ENCODE results near the gene OPN3. TPM values are rescaled to one million over a fixed set of nuclear protein-coding genes. Genes with fewer than 3 reads are reported as not detected.

The OPN3 gene
- total and polyA plus RNA-seq, 2 donors (not counting 1 experiment from before 2014, with no cell fraction given), result 21.0 to 29.6 TPM

GRCh38 chr1:241675983-241676382 is 35.8 kb upstream of the OPN3 start:
- Histone ChIP-seq H4K20me1 (ENCODE audit: control insufficient read depth, insufficient read depth, low read length, poor library complexity, severe bottlenecking) (no peaks in the 10 kb centered on the region), H3K9me3 (ENCODE audit: control extremely low read depth in 1 of 3, control insufficient read depth in 2 of 3, insufficient read depth in 1 of 3, low read length in 2 of 3) (no peaks in the 10 kb centered on the region), H2AFZ (ENCODE audit: insufficient read depth, low read depth, low read length, poor library complexity, severe bottlenecking) (no peak overlapping the region), H3K27me3 (replicated peaks in 1 of 4; ENCODE audit: control extremely low read depth in 1 of 4, control insufficient read depth in 3 of 4, insufficient read depth in 4 of 4, low read length in 3 of 4) (peaks cover 0 to 9% (median under 1%) of the 10 kb centered on the region in 4 experiments), H3K9ac (ENCODE audit: low read length) (no peak overlapping the region), H3K4me3 (ENCODE audit: control extremely low read depth in 1 of 5, extremely low read depth in 1 of 5, insufficient read depth in 1 of 5, low read depth in 2 of 5, low read length in 4 of 5) (no peak overlapping the region), H3K79me2 (ENCODE audit: control insufficient read depth, insufficient read depth, low read length) (no peaks in the 10 kb centered on the region), H3K4me2 (replicated peaks; ENCODE audit: low read depth, low read length, poor library complexity, severe bottlenecking) (no peak overlapping the region), H3K4me1 (ENCODE audit: control insufficient read depth in 2 of 2, insufficient read depth in 2 of 2, low read length in 2 of 2) (peaks cover 3 to 8% of the 10 kb centered on the region in 2 donors), H3K27ac (ENCODE audit: low read length in 2 of 2) (no peak overlapping the region), H3K36me3 (replicated peaks in 1 of 2; ENCODE audit: control extremely low read depth in 1 of 2, control insufficient read depth in 1 of 2, extremely low read depth in 1 of 2, insufficient read depth in 2 of 2, low read length in 1 of 2) (no peaks in the 10 kb centered on the region)
- DNase-seq (no peak), ATAC-seq (ENCODE audit: low read depth) (no peak)
- Mint-ChIP-seq H3K4me3 (no peak overlapping the region), H3K27me3 (peaks cover 20% of the 10 kb centered on the region), H3K9me3 (ENCODE audit: insufficient read depth) (no peaks in the 10 kb centered on the region), H3K27ac (no peak overlapping the region), H3K4me1 (peaks cover 10% of the 10 kb centered on the region)
- no peak for TF ChIP-seq CTCF (IDR thresholded peaks at IDR 0.05)
- TF ChIP-seq EZH2 (IDR thresholded peaks at IDR 0.05; ENCODE audit: borderline replicate concordance, insufficient read depth, low read depth, low read length, poor library complexity, severe bottlenecking), result no peak
- WGBS (ENCODE audit: insufficient coverage), result 80% methylated on average over 1 of the region's 4 CpGs
- CTCF ChIA-PET, result interaction anchor here (1.1 kb wide), 1 partner anchor 37 kb away, joined by 4 read pairs; no protein-coding TSS in a partner anchor
- intact Hi-C loops (cut with micrococcal nuclease), result no loop called here
- POLR2A ChIA-PET, result interaction anchor here (0.8 kb wide), 1 partner anchor 33 kb away, joined by 3 read pairs; no protein-coding TSS in a partner anchor

- Histone ChIP-seq H3K9ac (ENCODE audit: low read length) (no peak overlapping the region), H3K27me3 (replicated peaks in 1 of 4; ENCODE audit: control extremely low read depth in 1 of 4, control insufficient read depth in 3 of 4, insufficient read depth in 4 of 4, low read length in 3 of 4) (peaks cover 0 to 4% (median 0%) of the 10 kb centered on the region in 4 experiments), H3K4me2 (replicated peaks; ENCODE audit: low read depth, low read length, poor library complexity, severe bottlenecking) (no peak overlapping the region), H3K36me3 (replicated peaks in 1 of 2; ENCODE audit: control extremely low read depth in 1 of 2, control insufficient read depth in 1 of 2, extremely low read depth in 1 of 2, insufficient read depth in 2 of 2, low read length in 1 of 2) (no peaks in the 10 kb centered on the region), H3K9me3 (ENCODE audit: control extremely low read depth in 1 of 3, control insufficient read depth in 2 of 3, insufficient read depth in 1 of 3, low read length in 2 of 3) (no peaks in the 10 kb centered on the region), H2AFZ (ENCODE audit: insufficient read depth, low read depth, low read length, poor library complexity, severe bottlenecking) (no peak overlapping the region), H3K79me2 (ENCODE audit: control insufficient read depth, insufficient read depth, low read length) (no peaks in the 10 kb centered on the region), H4K20me1 (ENCODE audit: control insufficient read depth, insufficient read depth, low read length, poor library complexity, severe bottlenecking) (no peaks in the 10 kb centered on the region), H3K4me3 (ENCODE audit: control extremely low read depth in 1 of 5, extremely low read depth in 1 of 5, insufficient read depth in 1 of 5, low read depth in 2 of 5, low read length in 4 of 5) (no peak overlapping the region), H3K4me1 (ENCODE audit: control insufficient read depth in 2 of 2, insufficient read depth in 2 of 2, low read length in 2 of 2) (peaks cover 3 to 8% of the 10 kb centered on the region in 2 donors), H3K27ac (ENCODE audit: low read length in 2 of 2) (no peak overlapping the region)
- H3K4me3 Mint-ChIP-seq, result no peak overlapping the region
- POLR2A ChIA-PET, result interaction anchor here (0.8 kb wide), 1 partner anchor 32 kb away, joined by 3 read pairs; no protein-coding TSS in a partner anchor
- peaks cover 10% of the 10 kb centered on the region for H3K4me1 Mint-ChIP-seq
- peaks cover 13% of the 10 kb centered on the region for H3K27me3 Mint-ChIP-seq
- DNase-seq, result no peak
- no peak overlapping the region for H3K27ac Mint-ChIP-seq
- intact Hi-C loops (cut with micrococcal nuclease), result no loop called here
- H3K9me3 Mint-ChIP-seq (ENCODE audit: insufficient read depth), result no peaks in the 10 kb centered on the region
- CTCF ChIA-PET, result no interaction called here
- ATAC-seq (ENCODE audit: low read depth), result no peak
- no peak for TF ChIP-seq CTCF (IDR thresholded peaks at IDR 0.05)
- no peak for TF ChIP-seq EZH2 (IDR thresholded peaks at IDR 0.05; ENCODE audit: borderline replicate concordance, insufficient read depth, low read depth, low read length, poor library complexity, severe bottlenecking)
- no CpG with 5 or more reads among the region's 1 CpG for WGBS (ENCODE audit: insufficient coverage)
Observed at GRCh38 chr1:241674805-241675384, 34.7 kb upstream of the OPN3 start.

Data from B cell (primary cell).